ENCODE data around the gene FCRL6.

GRCh38 chr1:159827549-159827948 is 25.4 kb downstream of the FCRL6 start:
- TF ChIP-seq CTCF (IDR thresholded peaks at IDR 0.05; ENCODE audit: low read length): no peak
- no peak for TF ChIP-seq EZH2 (IDR thresholded peaks at IDR 0.05; ENCODE audit: borderline replicate concordance, low read length)

All from OCI-LY1 (cell line).